OCI-LY1 (cell line): ENCODE measurements around the gene HIVEP2.

Source experiments
- H2AFZ ChIP-seq: fragments of 200-600 bp; sonication (generic), shearing (Covaris generic); 2 replicates; pipeline ENCODE4 v1.6.0; 2014; ENCODE audit warnings: antibody characterized with exemption, mild to moderate bottlenecking, low read length
- H3F3A ChIP-seq: fragments of 200-600 bp; sonication (generic), shearing (Covaris generic); 2 replicates; pipeline ENCODE4 v1.6.0; 2014; ENCODE audit warnings: mild to moderate bottlenecking, antibody characterized with exemption, low read length, moderate library complexity; ENCODE audit not compliant: insufficient read depth
- H3K27ac ChIP-seq: fragments of 200-600 bp; sonication (generic); 2 replicates; pipeline ENCODE4 v1.5.1; 2014; ENCODE audit warnings: low read length, mixed run types, mild to moderate bottlenecking, low read depth; ENCODE audit not compliant: poor library complexity, severe bottlenecking
- H3K27me3 ChIP-seq: fragments of 200-600 bp; sonication (generic); 2 replicates; pipeline ENCODE4 v1.6.0; 2014; ENCODE audit warnings: antibody characterized with exemption, mild to moderate bottlenecking, low read length, moderate library complexity; ENCODE audit not compliant: insufficient read depth
- H3K36me3 ChIP-seq: fragments of 200-600 bp; sonication (generic); 2 replicates; pipeline ENCODE4 v1.6.1; 2014; ENCODE audit warnings: mild to moderate bottlenecking, antibody characterized with exemption, low read length, moderate library complexity, mixed read lengths; ENCODE audit not compliant: insufficient read depth
- H3K4me1 ChIP-seq: fragments of 200-600 bp; sonication (generic); 2 replicates; pipeline ENCODE4 v1.5.1; 2014; ENCODE audit warnings: mild to moderate bottlenecking, low read length, moderate library complexity; ENCODE audit not compliant: insufficient read depth, severe bottlenecking
- H3K4me2 ChIP-seq: fragments of 200-600 bp; sonication (generic), shearing (Covaris generic); 2 replicates; pipeline ENCODE4 v1.6.1; 2014; ENCODE audit warnings: low read length
- H3K4me3 ChIP-seq: fragments of 200-600 bp; sonication (generic); 2 replicates; pipeline ENCODE4 v1.5.1; 2014; ENCODE audit warnings: low read length, low read depth, mild to moderate bottlenecking, mixed read lengths; ENCODE audit not compliant: poor library complexity, severe bottlenecking
- H3K79me2 ChIP-seq: fragments of 200-600 bp; shearing (Covaris generic); 2 replicates; pipeline ENCODE4 v1.6.1; 2016; ENCODE audit warnings: mixed run types, low read length, mixed read lengths; ENCODE audit not compliant: insufficient read depth
- H3K9ac ChIP-seq: fragments of 200-600 bp; sonication (generic), shearing (Covaris generic); 2 replicates; pipeline ENCODE4 v1.6.1; 2014; ENCODE audit warnings: mild to moderate bottlenecking, low read length, mixed read lengths
- H3K9me2 ChIP-seq: fragments of 200-600 bp; sonication (generic), shearing (Covaris generic); 2 replicates; pipeline ENCODE4 v1.6.1; 2014; ENCODE audit warnings: low read depth, mild to moderate bottlenecking, low read length, mixed read lengths
- H3K9me3 ChIP-seq: fragments of 200-600 bp; shearing (Covaris generic); 2 replicates; pipeline ENCODE4 v1.6.1; 2014; ENCODE audit warnings: low read length, mixed read lengths
- H4K20me1 ChIP-seq: fragments of 200-600 bp; sonication (generic), shearing (Covaris generic); 2 replicates; pipeline ENCODE4 v1.6.0; 2016; ENCODE audit warnings: mild to moderate bottlenecking, low read length; ENCODE audit not compliant: insufficient read depth
- CTCF ChIP-seq: fragments of 200-600 bp; sonication (generic), shearing (Covaris generic); IDR thresholded peaks from 2 replicates; pipeline ENCODE4 v1.5.1; 2017; ENCODE audit warnings: mild to moderate bottlenecking, antibody characterized with exemption, low read length, moderate library complexity, mixed read lengths
- EZH2 ChIP-seq: fragments of 200-600 bp; sonication (generic), shearing (Covaris generic); IDR thresholded peaks from 2 replicates; pipeline ENCODE4 v1.8.0; 2017; ENCODE audit warnings: borderline replicate concordance, mixed run types, mild to moderate bottlenecking, antibody characterized with exemption, low read length, moderate library complexity, mixed read lengths

HIVEP2 gene

DNA sequence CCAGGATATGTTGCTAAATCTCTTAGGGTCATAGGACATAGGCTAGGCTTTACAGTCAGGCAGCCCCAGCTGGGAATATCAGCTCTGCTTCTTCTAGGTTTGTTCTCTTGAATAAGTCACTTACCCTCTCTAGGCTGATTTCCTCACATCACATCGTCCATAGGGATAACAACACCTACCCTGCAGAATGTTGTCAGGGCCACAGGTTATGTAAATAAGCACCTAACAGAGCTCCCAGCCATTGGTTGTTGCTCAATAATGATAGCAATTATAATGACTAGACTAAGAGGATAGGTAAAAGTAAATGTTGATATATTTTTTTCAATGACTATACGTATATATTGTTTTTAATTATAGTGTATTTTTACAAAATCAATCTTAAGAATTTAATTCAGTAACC lies 135.0 kb downstream of the HIVEP2 start:
- Histone ChIP-seq H3K27ac (no peak overlapping the region), H3K4me3 (no peak overlapping the region), H3F3A (no peaks in the 10 kb centered on the region), H3K4me2 (no peak overlapping the region), H2AFZ (no peak overlapping the region), H3K9me2 (no peaks in the 10 kb centered on the region), H3K27me3 (no peaks in the 10 kb centered on the region), H3K9me3 (no peaks in the 10 kb centered on the region), H3K36me3 (peaks cover 25% of the 10 kb centered on the region; the same call in 1 of the 2 replicates), H3K9ac (no peak overlapping the region), H3K79me2 (no peaks in the 10 kb centered on the region), H3K4me1 (no peaks in the 10 kb centered on the region), H4K20me1 (no peaks in the 10 kb centered on the region)
- TF ChIP-seq CTCF = no peak
- TF ChIP-seq EZH2 = no peak

- Histone ChIP-seq H3K27me3 (no peaks in the 10 kb centered on the region), H3K4me2 (no peak overlapping the region), H3K36me3 (peaks cover 25% of the 10 kb centered on the region; the same call in 1 of the 2 replicates), H3K9me2 (no peaks in the 10 kb centered on the region), H3K9ac (no peak overlapping the region), H3K9me3 (no peaks in the 10 kb centered on the region), H3K27ac (no peak overlapping the region), H3K4me3 (no peak overlapping the region), H4K20me1 (no peaks in the 10 kb centered on the region), H3K4me1 (no peaks in the 10 kb centered on the region), H3F3A (no peaks in the 10 kb centered on the region), H3K79me2 (no peaks in the 10 kb centered on the region), H2AFZ (no peak overlapping the region)
- TF ChIP-seq EZH2 (no peak), CTCF (no peak)
Observed at GRCh38 chr6:142808405-142809061, 136.4 kb downstream of the HIVEP2 start.

GRCh38 chr6:142805042-142805441 lies 139.9 kb downstream of the HIVEP2 start:
- Histone ChIP-seq H3F3A (no peaks in the 10 kb centered on the region), H3K4me1 (no peaks in the 10 kb centered on the region), H3K9ac (no peak overlapping the region), H2AFZ (no peak overlapping the region), H3K36me3 (peaks cover 34% of the 10 kb centered on the region; the same call in 1 of the 2 replicates), H3K9me2 (no peaks in the 10 kb centered on the region), H3K79me2 (no peaks in the 10 kb centered on the region), H3K4me3 (no peak overlapping the region), H3K4me2 (no peak overlapping the region), H3K27me3 (no peaks in the 10 kb centered on the region), H3K9me3 (no peaks in the 10 kb centered on the region), H3K27ac (no peak overlapping the region), H4K20me1 (no peaks in the 10 kb centered on the region)
- no peak for TF ChIP-seq EZH2
- no peak for TF ChIP-seq CTCF
